ENCODE results near the gene IFITM2.
"Not testable (repeated sequence)": the region's sequence is repeated elsewhere in the genome, so short reads cannot be mapped to it uniquely, and the experiment has no call there.

Gene IFITM2

DNA sequence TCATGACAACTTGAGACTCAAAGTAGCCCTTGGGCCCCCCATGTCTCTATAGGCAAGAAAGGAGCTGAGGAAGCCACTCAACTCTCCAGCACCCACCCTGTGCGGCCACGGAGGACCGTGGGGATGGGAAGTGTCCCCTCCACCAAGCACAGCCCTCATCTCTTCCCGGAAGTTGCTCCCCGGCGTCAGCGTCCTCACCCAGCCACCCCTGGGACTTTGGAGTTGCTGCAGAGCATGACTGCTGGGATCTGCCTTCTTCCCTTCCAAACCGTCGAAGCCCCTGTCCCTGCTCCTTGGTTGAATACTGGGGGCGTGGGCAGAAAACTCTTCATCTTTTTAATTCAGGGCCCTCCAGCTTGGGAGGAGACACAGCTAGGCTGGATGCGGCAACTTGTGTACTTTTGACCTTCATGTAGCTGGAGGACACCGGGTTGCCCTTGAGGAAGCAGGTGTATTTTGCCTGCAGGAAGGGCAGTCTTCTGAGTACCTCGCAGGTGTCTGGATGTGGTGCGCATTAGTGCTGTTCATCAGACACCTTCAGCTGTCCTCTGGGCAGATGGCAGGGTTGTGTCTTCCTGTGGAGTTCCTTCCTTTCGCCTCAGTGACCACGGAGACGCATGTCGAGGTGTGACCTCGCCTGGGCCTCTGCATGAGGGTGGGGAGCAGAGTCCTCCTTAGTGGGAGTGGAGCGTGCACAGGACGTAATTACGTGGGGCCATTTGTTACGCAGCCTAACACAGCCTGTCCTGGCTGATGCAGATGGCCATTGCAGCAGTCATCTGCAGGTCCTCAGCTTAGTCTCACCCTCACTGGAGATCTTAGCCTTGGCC, 25.2 kb downstream of the IFITM2 start:
- ChIA-PET POLR2A (ENCODE audit: low non-redundant PET) (no interaction called here), CTCF (no interaction called here)
- no peak for DNase-seq (ENCODE audit: low spot score)
- H3K27ac ChIP-seq = no peak overlapping the region
- TF ChIP-seq, protein P1, sequence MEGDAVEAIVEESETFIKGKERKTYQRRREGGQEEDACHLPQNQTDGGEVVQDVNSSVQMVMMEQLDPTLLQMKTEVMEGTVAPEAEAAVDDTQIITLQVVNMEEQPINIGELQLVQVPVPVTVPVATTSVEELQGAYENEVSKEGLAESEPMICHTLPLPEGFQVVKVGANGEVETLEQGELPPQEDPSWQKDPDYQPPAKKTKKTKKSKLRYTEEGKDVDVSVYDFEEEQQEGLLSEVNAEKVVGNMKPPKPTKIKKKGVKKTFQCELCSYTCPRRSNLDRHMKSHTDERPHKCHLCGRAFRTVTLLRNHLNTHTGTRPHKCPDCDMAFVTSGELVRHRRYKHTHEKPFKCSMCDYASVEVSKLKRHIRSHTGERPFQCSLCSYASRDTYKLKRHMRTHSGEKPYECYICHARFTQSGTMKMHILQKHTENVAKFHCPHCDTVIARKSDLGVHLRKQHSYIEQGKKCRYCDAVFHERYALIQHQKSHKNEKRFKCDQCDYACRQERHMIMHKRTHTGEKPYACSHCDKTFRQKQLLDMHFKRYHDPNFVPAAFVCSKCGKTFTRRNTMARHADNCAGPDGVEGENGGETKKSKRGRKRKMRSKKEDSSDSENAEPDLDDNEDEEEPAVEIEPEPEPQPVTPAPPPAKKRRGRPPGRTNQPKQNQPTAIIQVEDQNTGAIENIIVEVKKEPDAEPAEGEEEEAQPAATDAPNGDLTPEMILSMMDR (conservative IDR thresholded peaks at IDR 0.05; ENCODE audit: low read depth) = no peak

DNA sequence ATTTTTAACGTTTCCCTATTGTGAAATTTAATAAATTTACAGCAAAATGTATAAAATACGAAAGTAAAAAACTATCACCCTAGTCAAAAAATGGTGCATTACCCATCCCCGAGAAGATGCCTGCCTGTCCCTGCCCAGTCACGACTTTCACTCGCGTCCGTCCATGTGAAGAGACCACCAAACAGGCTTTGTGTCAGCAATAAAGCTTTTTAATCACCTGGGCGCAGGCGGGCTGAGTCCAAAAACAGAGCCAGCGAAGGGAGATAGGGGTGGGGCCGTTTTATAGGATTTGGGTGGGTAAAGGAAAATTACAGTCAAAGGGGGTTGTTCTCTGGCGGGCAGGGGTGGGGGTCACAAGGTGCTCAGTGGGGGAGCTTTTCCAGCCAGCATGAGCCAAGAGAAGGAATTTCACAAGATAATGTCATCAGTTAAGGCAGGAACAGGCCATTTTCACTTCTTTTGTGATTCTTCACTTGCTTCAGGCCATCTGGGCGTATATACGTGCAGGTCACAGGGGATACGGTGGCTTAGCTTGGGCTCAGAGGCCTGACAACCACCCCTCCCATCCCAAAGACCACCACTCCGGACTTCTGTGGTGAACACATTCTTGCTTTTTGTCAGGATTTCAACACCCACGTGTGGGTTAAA, 26.1 kb downstream of the IFITM2 start:
- DNase-seq (ENCODE audit: low spot score); H3K27ac ChIP-seq; CTCF ChIA-PET; POLR2A ChIA-PET (ENCODE audit: low non-redundant PET): not testable (repeated sequence)

DNA sequence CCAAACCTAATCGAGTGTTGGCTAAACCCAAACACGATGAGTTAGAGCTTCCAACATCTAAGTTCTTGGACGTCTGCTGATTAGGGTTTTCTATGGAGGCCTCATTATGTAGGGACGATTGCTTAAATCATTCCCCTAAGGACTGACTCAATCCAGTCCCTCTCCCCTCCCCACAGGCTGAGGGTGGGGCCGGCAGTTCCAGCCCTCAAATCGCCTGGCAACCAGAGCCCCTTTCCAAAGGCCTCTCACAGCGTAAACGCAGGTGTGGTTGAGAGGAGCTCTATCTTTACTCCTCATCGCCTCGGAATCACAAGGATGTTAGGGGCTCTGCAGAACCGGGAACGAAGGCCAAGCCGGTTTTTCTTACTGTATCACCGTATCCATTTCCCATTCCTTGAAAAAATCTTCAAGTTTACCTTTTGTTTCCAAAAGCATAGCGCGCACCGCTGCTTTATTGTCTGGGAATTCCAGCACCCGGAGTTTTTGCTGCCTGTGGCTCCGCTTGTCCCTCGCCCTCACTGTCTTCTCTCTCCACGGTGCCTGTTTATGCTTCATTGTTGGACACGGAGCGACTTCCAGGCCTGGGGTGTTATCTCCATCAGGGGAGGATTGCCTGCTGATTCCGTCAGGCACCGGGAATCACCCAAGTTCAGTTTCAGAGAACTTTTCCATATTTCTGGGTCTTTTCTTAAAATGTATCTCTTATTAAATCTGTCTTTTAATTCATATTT, 26.8 kb downstream of the IFITM2 start:
- POLR2A ChIA-PET (ENCODE audit: low non-redundant PET) = no interaction called here
- CTCF ChIA-PET = no interaction called here
- TF ChIP-seq, protein P1 (conservative IDR thresholded peaks at IDR 0.05; ENCODE audit: low read depth) = no peak
- no peak overlapping the region for H3K27ac ChIP-seq
- DNase-seq (ENCODE audit: low spot score) = no peak

DNA sequence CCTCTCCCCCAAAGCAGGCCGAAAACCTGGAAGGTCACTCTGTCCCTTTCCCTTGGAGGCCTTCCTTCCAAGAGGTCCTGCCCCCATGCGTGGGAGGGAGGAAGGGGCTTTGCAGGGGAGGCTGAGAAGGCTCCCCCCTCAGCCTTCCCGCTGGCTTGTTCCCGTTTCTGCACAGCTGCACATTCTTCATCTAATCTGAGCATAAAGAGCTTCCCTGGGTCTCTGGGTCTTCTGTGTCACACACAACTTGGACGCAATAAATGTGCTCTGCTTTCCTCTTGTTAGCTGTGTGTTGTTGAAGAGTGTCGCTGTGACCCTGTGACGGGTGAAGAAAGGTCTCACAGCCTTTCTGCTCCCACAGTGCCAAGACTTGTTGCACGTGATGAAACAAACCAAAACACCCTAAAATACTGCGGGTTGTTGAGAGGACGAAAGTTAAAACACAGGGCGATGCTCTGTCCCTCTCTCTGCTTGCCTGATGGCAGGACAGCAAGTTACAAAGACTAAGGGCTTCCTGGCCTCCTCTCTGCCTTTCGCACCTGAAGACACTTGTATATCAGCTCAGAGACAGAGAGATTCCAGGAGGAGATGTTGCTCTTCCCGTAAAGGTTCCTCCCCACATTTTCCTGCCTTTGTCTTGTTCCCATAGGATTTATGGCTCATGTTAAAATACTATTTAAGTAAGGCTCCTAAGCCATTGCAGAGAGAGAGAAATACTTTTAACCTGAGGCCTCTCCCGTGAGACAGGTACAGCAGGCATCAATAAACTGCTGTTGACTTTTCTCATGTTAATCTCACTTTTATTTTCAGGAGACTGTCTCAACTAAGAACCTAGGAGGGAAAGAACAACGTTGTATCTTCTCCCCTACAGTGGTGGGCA, 28.4 kb downstream of the IFITM2 start:
- CTCF ChIA-PET = interaction anchor here (0.7 kb wide), 1 partner anchor 567 kb away, joined by 4 read pairs; no protein-coding TSS in a partner anchor
- POLR2A ChIA-PET (ENCODE audit: low non-redundant PET) = no interaction called here

DNA sequence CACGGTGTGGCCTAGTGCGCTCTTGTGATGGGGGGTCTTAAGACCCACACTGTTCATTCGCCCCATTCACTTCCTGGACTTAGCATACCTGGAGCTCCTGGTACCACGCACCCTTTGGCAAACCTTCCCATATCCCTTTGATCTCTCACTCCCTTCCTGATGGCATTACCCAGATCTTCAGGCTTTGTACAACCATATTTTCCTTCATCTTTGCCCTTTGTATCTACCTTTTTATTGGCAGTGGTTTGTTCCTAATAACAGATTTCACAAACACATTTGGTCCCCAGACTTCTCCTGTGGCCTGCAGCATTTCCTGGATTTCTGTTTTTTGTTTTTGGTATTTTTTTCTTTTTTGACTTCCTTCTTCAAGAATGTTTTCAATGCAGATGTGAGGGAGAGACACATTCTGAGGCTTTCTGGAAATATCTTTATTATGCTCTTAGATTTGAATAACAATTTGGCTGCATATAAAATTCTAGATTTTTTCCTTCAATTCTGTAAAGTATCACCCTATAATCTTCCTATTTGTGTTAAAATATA, 29.1 kb downstream of the IFITM2 start:
- CTCF ChIA-PET = no interaction called here
- POLR2A ChIA-PET (ENCODE audit: low non-redundant PET) = no interaction called here
- TF ChIP-seq, protein P1 (conservative IDR thresholded peaks at IDR 0.05; ENCODE audit: low read depth) = no peak

More for the DNA sequence above, 28.4 kb downstream of the IFITM2 start:
- no peak for DNase-seq (ENCODE audit: low spot score)
- TF ChIP-seq, protein P1 (conservative IDR thresholded peaks at IDR 0.05; ENCODE audit: low read depth) = no peak
- H3K27ac ChIP-seq = no peak overlapping the region

DNA sequence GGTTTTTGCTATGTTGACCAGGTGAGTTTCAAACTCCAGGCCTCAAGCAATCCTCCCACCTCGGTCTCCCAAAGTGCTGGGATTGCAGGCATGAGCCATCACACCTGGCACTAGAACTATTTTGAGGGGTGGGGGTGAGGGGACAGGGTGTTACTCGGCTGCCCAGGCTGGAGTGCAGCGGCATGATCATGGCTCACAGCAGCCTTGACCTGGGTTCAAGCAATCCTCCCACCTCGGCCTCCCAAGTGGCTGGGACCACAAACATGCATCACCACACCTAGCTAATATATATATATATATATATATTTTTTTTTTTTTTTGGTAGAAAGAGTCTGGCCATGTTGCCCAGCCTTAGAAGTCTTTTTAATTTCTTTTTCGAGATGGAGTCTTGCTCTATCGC, 30.1 kb downstream of the IFITM2 start:
- ChIA-PET POLR2A (ENCODE audit: low non-redundant PET) (no interaction called here), CTCF (no interaction called here)
- H3K27ac ChIP-seq = no peak overlapping the region
- TF ChIP-seq, protein P1 (conservative IDR thresholded peaks at IDR 0.05; ENCODE audit: low read depth) = no peak
- no peak for DNase-seq (ENCODE audit: low spot score)

More for the DNA sequence above, 29.1 kb downstream of the IFITM2 start:
- no peak overlapping the region for H3K27ac ChIP-seq
- DNase-seq (ENCODE audit: low spot score) = no peak

Data from RWPE1 (cell line).